ENCODE measurements around the gene WWOX. TPM values are rescaled to one million over a fixed set of nuclear protein-coding genes. Genes with fewer than 3 reads are reported as not detected.

The WWOX gene
- total and polyA plus RNA-seq, 2 of the 13 experiments (the other 11 are each of a cell fraction or from before 2014, with no cell fraction given), result 9.1 to 37.4 TPM

DNA sequence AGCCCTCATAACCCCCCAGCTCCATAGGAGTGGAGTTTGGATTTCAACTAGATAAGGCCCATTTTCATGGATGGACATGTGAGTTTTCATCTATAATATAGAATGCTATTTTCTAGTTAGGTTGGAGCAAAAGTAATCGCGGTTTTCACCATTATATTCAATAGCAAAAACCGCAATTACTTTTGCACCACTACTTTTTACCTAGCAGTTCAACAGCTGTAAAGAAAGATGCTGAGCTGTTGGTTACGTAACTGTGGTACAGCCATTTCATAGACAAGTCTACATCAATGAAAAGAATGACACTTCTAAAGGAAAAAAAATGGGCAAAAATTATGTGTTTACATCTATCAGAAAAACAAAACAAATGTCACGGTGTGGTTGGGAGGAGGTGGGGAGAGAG is 993.4 kb downstream of the WWOX start:
- Histone ChIP-seq H4K20me1 (ENCODE audit: insufficient read depth, low read length) (no peaks in the 10 kb centered on the region), H3K4me2 (ENCODE audit: low read depth, low read length) (no peak overlapping the region), H3K9ac (ENCODE audit: insufficient read depth, low read depth, low read length) (no peak overlapping the region), H3K79me2 (ENCODE audit: insufficient read depth, low read length) (no peaks in the 10 kb centered on the region), H3K36me3 (replicated peaks in 1 of 2; ENCODE audit: control insufficient read depth in 1 of 2, insufficient read depth in 2 of 2, low read length in 2 of 2) (no peaks in the 10 kb centered on the region), H2AFZ (ENCODE audit: low read length) (no peak overlapping the region), H3K4me1 (ENCODE audit: insufficient read depth, low read length) (no peaks in the 10 kb centered on the region), H3K27ac (ENCODE audit: extremely low read length, insufficient read depth, low read length) (no peak overlapping the region), H3K9me3 (ENCODE audit: low read length) (no peaks in the 10 kb centered on the region), H3K27me3 (ENCODE audit: control insufficient read depth in 1 of 2, insufficient read depth in 2 of 2, low read length in 2 of 2) (no peaks in the 10 kb centered on the region), H3K4me3 (replicated peaks in 1 of 3; ENCODE audit: insufficient read depth in 1 of 3, low read depth in 2 of 3, low read length in 3 of 3) (no peak overlapping the region)
- 49% methylated on average over 5 of the region's 5 CpGs for WGBS (ENCODE audit: low lambda C conversion rate)
- DNase-seq (ENCODE audit: low spot score) (no peak), FAIRE-seq (no peak), ATAC-seq (no peak)
- POLR2A ChIA-PET, result no interaction called here
- CTCF ChIA-PET (ENCODE audit: low intra/inter-chr PET ratio, low total read pairs), result no interaction called here
- intact Hi-C loops (cut with micrococcal nuclease; ENCODE audit: unreplicated experiment) (no loop called here), in situ Hi-C loops (cut with HindIII; ENCODE audit: extremely low pct_ligation_motif_present, low pct_unique_long_range_greater_than_20kb) (no loop called here)
- no TSS peak for BruUV-seq (replicated peaks)
- TF ChIP-seq ZFY (CRISPR knock-in tag; IDR thresholded peaks at IDR 0.05) (no peak), CEBPB (IDR thresholded peaks at IDR 0.05; ENCODE audit: borderline replicate concordance, low read depth, low read length) (0 out of 2 replicates have a peak, but pooled peaks have one; percentile 15), ZNF251 (CRISPR knock-in tag; IDR thresholded peaks at IDR 0.05) (no peak), MLLT10 (CRISPR knock-in tag; IDR thresholded peaks at IDR 0.05) (no peak), ZNF589 (CRISPR knock-in tag; conservative IDR thresholded peaks at IDR 0.05) (no peak), ZFAT (CRISPR knock-in tag; conservative IDR thresholded peaks at IDR 0.05) (no peak), HOXA7 (CRISPR knock-in tag; IDR thresholded peaks at IDR 0.05) (no peak), SMAD1 (CRISPR knock-in tag; IDR thresholded peaks at IDR 0.05; ENCODE audit: borderline replicate concordance, low read depth) (no peak), SRY (CRISPR knock-in tag; IDR thresholded peaks at IDR 0.05) (no peak), SETDB1 (CRISPR knock-in tag; IDR thresholded peaks at IDR 0.05; ENCODE audit: borderline replicate concordance) (no peak), ETV6 (CRISPR knock-in tag; conservative IDR thresholded peaks at IDR 0.05) (no peak), SOX13 (IDR thresholded peaks at IDR 0.05) (no peak), SOX13 (CRISPR knock-in tag; conservative IDR thresholded peaks at IDR 0.05 in 1 of 2, IDR thresholded peaks at IDR 0.05 in 1 of 2) (no peak)
- TF ChIP-seq, protein P1, sequence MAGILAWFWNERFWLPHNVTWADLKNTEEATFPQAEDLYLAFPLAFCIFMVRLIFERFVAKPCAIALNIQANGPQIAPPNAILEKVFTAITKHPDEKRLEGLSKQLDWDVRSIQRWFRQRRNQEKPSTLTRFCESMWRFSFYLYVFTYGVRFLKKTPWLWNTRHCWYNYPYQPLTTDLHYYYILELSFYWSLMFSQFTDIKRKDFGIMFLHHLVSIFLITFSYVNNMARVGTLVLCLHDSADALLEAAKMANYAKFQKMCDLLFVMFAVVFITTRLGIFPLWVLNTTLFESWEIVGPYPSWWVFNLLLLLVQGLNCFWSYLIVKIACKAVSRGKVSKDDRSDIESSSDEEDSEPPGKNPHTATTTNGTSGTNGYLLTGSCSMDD (CRISPR knock-in tag; IDR thresholded peaks at IDR 0.05), result no peak
- TF ChIP-seq, protein P2, sequence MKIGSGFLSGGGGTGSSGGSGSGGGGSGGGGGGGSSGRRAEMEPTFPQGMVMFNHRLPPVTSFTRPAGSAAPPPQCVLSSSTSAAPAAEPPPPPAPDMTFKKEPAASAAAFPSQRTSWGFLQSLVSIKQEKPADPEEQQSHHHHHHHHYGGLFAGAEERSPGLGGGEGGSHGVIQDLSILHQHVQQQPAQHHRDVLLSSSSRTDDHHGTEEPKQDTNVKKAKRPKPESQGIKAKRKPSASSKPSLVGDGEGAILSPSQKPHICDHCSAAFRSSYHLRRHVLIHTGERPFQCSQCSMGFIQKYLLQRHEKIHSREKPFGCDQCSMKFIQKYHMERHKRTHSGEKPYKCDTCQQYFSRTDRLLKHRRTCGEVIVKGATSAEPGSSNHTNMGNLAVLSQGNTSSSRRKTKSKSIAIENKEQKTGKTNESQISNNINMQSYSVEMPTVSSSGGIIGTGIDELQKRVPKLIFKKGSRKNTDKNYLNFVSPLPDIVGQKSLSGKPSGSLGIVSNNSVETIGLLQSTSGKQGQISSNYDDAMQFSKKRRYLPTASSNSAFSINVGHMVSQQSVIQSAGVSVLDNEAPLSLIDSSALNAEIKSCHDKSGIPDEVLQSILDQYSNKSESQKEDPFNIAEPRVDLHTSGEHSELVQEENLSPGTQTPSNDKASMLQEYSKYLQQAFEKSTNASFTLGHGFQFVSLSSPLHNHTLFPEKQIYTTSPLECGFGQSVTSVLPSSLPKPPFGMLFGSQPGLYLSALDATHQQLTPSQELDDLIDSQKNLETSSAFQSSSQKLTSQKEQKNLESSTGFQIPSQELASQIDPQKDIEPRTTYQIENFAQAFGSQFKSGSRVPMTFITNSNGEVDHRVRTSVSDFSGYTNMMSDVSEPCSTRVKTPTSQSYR (CRISPR knock-in tag; IDR thresholded peaks at IDR 0.05; ENCODE audit: borderline replicate concordance), result no peak
